Right kidney (tissue), 1 donor: ENCODE data around the gene GLS.
"Not testable (repeated sequence)": the region's sequence is repeated elsewhere in the genome, so short reads cannot be mapped to it uniquely, and the experiment has no call there.

Source experiments
- DNase-seq: peaks from one replicate; pipeline ENCODE4 v3.0.0-alpha.2; 2016

Gene GLS

DNA sequence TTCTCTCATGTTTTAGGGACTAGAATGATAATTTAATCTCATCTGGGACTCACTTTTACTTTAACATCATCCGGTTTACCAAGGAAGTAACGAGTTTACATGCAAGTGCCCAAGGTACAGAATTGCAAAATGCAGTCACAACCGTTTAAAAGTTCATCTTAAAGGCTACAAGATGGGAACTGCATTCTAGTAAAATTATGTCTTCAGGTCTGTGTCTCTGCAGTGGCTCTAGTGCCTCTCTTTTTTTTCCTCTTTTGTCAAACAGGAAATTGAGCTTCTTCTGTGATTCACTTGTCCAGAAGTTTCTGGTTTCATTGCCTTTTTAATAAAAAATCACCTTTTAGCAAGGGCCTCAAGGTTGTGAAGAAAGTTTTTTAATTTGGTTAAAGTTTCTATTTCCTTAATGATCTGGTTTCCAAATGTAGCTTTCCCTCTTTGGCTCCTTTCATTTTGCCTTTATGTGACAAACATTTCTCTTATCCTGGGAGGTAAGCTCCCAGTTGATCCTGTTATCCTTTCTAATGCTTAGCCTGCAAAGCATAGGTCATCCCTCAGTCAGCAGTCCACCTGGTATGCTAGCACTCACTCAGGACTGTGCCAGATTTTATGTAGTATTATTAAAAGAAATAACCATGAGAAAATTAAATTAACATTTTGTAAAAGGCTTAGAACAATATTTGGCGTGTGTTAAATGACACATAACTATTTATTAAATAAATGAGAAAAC lies 2.4 kb downstream of the GLS start:
- DNase-seq = peak; percentile 15

DNA sequence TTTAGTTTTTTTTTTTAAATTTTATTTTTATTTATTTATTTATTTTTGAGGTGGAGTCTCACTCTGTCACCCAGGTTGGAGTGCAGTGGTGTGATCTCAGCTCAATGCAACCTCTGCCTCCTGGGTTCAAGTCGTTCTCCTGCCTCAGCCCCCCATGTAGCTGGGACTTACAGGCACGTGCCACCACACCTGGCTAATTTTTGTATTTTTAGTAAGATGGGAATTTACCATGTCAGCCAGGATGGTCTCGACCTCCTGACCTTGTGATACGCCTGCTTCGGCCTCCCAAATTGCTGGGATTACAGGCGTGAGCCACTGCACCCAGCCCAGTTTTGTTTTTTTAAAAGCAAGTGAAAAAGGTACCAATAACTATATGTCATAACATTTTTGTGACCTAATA lies 5.2 kb downstream of the GLS start:
- DNase-seq = not testable (repeated sequence)

DNA sequence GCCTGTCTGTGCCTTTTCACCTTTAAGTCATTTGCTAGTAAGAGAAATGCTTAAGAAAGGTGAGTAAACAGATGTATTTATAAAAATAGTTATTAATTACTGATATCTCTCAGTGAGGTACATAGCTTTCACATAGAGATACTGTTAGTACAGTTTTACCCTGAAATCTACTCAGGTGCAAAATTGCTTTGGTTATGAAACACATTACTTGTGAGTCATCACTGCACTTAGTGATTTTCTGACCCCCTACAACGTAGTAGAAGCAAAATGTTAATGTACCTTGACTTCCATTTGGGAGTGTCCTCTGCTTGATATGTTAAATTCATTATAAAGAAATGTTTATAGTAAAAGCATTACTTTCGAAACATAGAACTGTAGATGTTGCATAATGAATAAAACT lies 6.5 kb downstream of the GLS start:
- DNase-seq = no peak

- no peak for DNase-seq
Measured at GRCh38 chr2:190888449-190888848, 7.8 kb downstream of the GLS start.

DNA sequence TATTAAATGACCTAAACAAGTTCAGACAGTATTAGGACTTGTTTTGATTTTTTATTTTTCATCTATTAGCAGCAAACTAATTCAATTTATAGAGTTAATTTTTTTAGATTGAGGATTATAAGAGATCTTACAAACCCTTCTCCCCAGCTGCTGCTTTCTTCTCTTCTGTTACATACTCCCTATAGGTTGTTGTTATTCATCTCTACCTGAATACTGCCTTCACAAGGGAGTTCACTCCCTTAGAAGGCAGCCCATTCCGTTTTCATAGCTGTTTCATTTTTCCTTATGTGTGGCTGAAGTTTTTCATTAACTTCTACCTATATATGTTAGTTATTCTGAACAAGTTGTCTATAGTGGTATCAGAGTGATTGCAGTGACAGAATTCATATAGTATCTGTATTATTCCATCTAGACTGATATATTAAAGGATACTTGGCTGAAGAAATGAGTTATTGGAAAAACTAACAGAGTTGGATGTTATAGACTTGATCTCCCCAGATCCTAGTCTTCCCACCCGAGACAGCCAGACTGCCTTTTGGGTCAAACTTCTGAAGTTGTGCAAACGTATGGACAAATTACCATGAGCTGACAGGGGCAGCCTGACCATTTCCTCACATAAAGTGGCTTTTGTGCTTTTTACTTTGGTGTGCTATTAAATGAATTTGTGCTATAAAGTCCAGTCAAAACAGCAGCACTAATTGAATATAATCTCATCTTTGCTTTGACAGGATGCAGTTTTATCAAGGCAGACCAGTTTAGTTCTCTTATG lies 8.7 kb downstream of the GLS start:
- DNase-seq = no peak

DNA sequence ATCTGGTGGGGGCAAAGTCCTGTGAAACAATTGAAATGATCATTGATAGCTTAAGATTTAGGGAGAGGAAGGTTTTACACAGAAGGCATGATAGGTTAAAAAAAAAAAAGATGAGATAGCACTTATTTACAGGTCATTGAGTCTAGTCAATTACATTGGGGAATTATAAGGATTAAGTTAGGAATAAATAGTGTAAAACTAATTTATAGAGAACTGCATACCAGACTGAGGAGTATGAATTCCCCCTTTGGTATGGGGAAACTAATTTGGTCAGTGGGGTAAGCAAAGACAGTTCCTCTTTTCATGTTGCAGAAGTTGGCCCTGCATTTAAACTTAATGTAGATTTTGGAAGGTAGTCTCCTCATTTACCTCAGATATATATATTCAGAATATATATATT lies 10.8 kb downstream of the GLS start:
- DNase-seq = no peak

DNA sequence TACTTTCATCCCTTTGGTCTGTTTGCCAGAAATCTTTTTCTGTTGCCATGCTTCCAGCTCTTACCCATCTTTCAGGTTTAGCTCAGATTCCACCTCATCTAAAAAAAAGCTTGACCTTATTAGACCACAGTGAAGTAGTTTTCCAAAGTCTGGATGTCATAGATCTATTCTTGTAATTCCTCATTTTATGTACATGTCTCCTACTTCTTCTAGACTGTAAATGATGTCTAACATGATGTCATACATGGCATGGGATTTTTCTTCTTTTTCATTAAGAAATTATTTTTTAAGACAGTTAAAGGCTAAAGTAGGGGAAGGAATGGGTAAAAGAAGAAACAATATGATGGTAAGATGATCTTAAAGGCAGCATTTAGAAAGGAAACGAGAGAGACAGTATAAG lies 11.3 kb downstream of the GLS start:
- no peak for DNase-seq

GRCh38 chr2:190893157-190893556 lies 12.5 kb downstream of the GLS start:
- no peak for DNase-seq

DNA sequence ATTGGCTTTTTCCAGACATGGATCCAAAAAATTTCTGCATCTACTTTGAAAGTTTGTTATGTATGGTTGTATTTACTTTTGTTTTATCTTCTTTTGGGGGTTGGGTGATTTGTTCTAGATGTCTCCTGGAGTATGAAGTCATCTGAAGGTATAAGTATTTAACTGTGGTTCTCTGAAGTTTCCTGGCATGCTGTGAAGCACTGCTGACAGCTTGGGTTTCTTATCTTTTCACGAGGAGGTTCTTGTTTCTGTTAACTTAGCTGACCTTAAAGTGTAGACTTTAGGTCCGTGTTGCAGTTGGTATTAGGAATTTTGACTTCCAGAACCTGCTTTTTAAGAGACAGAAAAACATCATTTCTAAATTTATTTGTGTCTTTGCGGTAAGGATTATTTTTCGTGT lies 15.9 kb downstream of the GLS start:
- DNase-seq = no peak

- DNase-seq = no peak
Measured at GRCh38 chr2:190903693-190904450, 23.3 kb downstream of the GLS start.

GRCh38 chr2:190904640-190905261 lies 24.1 kb downstream of the GLS start:
- DNase-seq = no peak

DNA sequence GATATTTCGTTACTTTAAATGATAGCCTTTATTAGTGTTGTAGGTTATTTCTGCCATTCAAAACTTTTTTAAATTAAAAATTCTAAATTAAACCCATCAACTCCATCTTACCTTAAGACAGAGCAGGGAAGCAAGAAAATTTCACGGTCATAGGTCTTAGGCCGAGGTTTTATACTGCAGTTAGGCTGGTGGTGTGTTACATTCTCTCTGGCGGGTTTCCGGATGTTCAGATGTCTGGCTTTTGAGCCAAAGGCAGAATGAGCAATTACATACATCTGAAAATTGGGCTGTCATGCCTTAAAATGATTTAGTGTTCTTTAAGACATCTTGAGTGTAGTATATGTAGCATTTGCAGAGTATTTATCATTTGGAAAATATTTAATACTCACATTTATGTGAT lies 27.9 kb downstream of the GLS start:
- no peak for DNase-seq

GRCh38 chr2:190909680-190910079 lies 29.1 kb downstream of the GLS start:
- no peak for DNase-seq

DNA sequence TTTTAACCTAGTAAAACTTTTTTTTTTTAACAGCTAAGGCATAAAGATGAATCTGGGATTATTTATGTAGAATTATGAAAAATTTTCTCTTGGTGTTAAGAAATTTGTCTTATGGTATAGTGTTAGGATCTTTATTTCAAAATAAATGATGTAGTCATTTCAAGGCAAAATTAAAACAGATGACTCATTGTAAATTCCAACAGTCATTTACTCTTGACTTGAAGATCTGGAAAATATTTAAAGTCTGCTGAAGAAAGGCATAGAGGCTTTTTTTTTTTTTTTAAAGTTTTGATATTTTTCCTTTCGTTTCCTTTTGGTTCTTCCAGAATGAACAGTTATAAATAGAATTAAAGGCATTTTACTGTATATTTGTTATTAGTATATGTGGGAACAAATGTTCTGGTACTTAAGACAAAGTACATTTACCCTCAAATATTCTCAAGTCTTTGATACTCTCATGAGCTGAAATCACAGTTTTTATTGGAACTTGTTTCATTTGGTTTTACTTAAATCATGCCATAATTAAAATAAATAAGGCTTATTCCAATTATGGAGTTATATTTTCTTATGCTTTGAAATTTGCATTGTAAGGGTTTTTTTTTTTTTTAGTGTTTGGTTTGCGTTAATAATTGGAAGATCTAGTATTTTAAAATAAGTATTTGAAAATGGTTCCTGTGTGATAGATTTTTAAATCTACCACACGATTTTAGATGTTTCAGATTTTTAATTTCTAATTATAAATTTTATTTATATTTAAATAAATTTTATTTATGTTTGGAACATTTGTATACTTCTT lies 29.9 kb downstream of the GLS start:
- no peak for DNase-seq

DNA sequence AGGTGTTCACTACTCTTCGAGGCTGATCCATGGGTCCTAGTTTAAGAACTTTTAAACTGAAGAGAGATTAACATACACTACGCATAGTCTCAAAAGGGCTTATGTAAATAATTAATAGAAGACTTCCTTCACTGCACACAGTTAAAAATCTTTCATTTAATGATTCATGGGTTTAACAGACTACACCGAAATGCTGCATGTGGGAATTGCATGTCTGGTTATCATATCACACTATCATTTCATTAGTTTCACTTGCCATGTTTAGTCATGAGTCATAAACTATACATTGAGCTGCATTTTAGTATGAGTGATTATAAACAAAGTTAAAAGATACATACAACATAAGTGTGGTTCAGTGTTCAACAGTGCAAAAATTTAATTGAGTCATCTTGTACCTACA lies 31.2 kb downstream of the GLS start:
- DNase-seq = no peak

- no peak for DNase-seq
Measured at GRCh38 chr2:190912726-190913125, 32.1 kb downstream of the GLS start.

DNA sequence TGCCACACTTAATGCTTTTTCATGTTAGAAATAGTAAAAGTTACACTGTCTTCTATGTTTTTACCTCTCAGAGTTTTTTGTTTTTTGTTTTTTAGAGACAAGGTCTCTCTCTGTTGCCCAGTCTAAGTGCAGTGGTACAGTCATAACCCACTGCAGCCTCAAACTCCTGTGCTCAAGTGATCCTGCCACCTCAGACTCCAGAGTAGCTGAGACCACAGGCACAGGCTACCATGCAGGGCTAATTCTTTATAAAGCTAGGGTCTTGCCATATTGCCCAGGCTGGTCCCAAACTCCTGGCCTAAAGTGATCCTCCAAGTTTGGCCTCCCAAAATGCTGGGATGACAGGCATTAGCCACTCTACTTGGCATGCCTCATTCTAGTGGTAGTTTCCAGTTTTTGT lies 33.1 kb downstream of the GLS start:
- DNase-seq = no peak

DNA sequence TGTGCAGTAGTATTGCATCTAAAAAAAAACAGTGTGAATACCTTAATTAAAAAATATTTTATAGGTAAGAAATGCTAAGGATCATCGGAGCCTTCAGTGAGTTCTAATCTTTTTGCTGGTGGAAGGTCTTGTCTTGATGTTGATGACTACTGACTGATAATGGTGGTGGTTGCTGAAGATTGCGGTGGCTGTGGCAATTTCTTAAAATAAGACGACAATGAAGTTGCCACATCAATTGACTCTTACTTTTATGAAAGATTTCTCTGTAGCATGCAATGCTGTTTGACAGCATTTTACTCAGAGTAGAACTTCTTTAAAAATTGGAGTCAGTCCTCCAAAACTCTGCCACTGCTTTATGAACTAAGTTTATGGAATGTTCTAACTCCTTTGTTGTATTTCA lies 36.2 kb downstream of the GLS start:
- no peak for DNase-seq

- no peak for DNase-seq
Measured at GRCh38 chr2:190920085-190920484, 39.5 kb downstream of the GLS start.

GRCh38 chr2:190922376-190922775 lies 41.8 kb downstream of the GLS start:
- no peak for DNase-seq

DNA sequence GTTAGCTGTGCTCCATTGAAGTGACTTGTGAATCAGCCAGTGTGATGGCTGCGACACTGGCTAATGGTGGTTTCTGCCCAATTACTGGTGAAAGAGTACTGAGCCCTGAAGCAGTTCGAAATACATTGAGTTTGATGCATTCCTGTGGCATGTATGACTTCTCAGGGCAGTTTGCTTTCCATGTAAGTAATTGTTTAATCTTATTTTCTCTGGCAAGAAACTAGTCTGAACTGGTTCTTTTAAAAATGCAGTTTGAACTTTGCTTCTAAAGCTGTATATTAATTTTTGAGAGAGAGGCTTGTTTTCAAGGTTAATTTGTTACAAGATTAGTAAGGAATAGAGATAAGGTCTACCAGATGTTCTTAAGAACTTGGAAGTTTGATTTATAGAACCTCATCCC lies 46.7 kb downstream of the GLS start:
- no peak for DNase-seq

- no peak for DNase-seq
Measured at GRCh38 chr2:190929919-190930318, 49.3 kb downstream of the GLS start.
